Upper lobe of left lung (tissue), 4 donors: Measurements from ENCODE around the gene PPP2R2B.

Source experiments
- CTCF ChIP-seq, 6 experiments: fragments of 450-650 bp in 4 of 6; fragments of 200-600 bp in 2 of 6; sonication (generic) in 2 of 6; IDR thresholded peaks; one replicate each; pipeline ENCODE4 v1.5.1; 2016 to 2019; ENCODE audit warnings: antibody characterized with exemption in 6 of 6
- EP300 ChIP-seq, 4 donors: sonication (generic); formaldehyde crosslinking; IDR thresholded peaks; one replicate each; pipeline ENCODE4 v1.5.1; 2017; ENCODE audit warnings: antibody characterized with exemption in 4 of 4, control low read depth in 2 of 4
- POLR2A ChIP-seq, 4 donors: fragments of 450-650 bp; IDR thresholded peaks; one replicate each; pipeline ENCODE4 v1.5.1; 2016 to 2017; ENCODE audit warnings: antibody characterized with exemption in 4 of 4, mild to moderate bottlenecking in 2 of 4
- POLR2AphosphoS5 ChIP-seq, 2 donors: sonication (generic); formaldehyde crosslinking; IDR thresholded peaks; one replicate each; pipeline ENCODE4 v1.5.1; 2017; ENCODE audit warnings: antibody characterized with exemption in 2 of 2

- TF ChIP-seq CTCF (IDR thresholded peaks at IDR 0.05) (no peak), EP300 (IDR thresholded peaks at IDR 0.05) (no peak), POLR2A (IDR thresholded peaks at IDR 0.05) (no peak), POLR2AphosphoS5 (IDR thresholded peaks at IDR 0.05) (no peak)
Measured at GRCh38 chr5:146580237-146580636, 298.3 kb downstream of the PPP2R2B start.
